ENCODE data around the gene HMGB3.
"Not testable (repeated sequence)": the region's sequence is repeated elsewhere in the genome, so short reads cannot be mapped to it uniquely, and the experiment has no call there.

HMGB3 gene

GRCh38 chrX:150982788-150983520, at the start of gene HMGB3:
HMGB3 (plus strand) TSS chrX:150983335; CDS start chrX:150985600, 2,265 bp downstream.
- DNase-seq (ENCODE audit: low read depth): peak; percentile 76

DNA sequence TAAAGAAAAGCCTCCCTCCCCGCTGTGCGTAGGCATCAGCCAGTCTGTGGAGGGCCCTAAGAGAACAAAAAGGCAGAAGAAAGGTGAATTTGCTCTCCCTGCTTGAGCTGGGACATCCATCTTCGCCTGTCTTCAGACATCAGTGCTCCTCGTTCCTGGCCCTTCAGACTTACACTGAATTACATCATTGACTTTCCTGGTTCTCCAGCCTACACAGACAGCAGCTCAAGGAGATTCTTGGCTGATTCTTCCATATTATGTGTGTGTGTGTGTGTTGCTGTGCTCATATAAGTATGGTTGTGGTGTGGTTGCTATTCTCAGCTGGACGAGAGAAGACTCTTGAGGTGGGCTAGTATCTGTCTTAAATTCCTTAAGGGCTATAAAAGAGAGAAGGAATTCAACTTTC, 49.2 kb upstream of the HMGB3 start:
- no peak for DNase-seq (ENCODE audit: low read depth)

DNA sequence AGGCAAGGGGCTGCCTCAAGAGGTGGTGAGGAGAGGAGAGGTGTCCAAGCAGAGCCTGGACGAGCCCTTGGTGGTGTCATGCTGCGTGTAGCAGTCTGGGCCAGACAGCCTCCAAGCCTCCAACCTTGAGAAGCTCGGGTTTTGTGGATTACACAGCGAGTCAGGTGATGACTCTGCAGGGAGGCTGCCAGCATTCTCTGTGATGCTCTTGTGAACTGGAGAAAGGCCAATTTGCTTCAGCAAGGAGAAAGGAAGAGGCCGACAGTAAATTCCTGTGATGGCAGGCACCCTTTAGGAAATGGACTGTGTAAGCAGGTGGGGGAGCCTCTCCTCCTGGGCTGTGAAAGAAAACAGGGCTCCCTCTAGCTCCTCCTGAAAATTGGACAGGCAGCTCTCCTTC, 48.7 kb upstream of the HMGB3 start:
- no peak for DNase-seq (ENCODE audit: low read depth)

- DNase-seq (ENCODE audit: low read depth): no peak
Measured at GRCh38 chrX:150935467-150935866, 47.7 kb upstream of the HMGB3 start.

DNA sequence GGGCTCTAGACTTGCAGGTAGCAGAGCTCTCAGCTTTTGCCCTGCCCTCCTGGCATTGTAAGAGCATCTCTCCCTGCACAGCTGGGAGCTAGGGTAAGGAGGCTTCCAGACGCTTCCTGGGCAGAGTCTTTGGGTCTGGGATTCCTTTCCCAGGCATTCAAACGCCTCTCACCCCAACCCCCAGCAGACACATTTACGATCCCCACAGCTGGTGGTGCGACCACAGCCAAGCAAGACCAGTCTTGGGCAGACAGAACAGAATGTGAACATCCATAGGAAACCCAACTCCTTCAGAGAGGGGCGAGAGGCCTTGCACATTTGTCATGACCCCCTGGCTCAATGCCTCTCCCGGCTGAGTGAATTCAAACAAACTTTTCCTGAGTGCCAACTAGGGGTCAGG, 46.6 kb upstream of the HMGB3 start:
- no peak for DNase-seq (ENCODE audit: low read depth)

DNA sequence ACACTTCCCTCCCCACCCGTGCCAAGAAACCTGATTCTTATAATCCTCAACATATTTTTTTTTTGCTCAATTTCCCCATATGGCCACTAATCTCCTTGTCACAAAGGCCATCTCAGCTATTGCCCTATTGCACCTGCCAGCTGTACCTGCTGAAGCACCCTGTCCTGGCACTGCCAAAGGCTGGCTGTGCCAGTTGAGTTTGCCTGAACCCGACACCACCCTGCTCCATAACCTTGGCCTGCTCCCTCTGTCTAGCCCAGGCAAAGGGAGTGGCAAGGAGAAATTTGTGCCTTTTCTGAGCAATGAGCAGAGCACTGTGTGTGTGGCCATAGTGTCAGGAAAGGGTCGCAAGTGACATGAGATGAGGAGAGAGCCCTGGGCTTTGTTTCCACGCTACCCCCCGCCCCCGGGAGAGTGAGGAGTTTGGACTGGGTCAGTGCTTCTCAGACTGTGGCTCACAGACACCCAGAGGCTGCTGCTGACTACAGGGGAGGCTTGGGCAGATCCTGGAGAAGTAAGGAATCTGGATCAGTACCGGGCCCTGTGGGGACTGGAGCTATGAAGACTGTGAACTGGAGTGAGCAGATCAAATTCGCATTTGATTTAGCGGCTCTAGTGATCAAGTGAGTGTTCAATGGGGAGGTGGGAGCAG, 42.2 kb upstream of the HMGB3 start:
- DNase-seq (ENCODE audit: low read depth): no peak

GRCh38 chrX:150941580-150941979, 41.6 kb upstream of the HMGB3 start:
- DNase-seq (ENCODE audit: low read depth): no peak

GRCh38 chrX:150942942-150943594, 40.1 kb upstream of the HMGB3 start:
- no peak for DNase-seq (ENCODE audit: low read depth)

DNA sequence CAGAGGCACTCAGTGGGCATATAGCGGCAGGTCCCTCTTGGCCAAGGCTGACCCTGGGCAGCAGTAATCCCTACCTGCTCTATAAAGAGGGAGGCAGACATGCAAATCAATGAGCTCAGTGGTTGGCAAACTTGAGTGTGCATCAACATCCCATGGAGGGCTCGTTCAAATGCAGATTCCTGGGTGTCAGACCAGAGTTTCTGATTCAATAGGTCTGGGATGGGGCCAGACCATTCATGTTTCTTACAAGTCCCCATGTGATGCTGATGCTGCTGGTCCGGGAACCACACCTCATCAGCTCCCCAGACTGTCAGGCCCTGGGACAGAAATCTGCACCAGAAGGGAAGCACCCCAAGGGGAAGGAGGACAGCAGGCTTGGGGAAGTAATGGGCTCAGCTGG, 38.9 kb upstream of the HMGB3 start:
- DNase-seq (ENCODE audit: low read depth): no peak

- DNase-seq (ENCODE audit: low read depth): no peak
Measured at GRCh38 chrX:150954951-150955350, 28.2 kb upstream of the HMGB3 start.

- no peak for DNase-seq (ENCODE audit: low read depth)
Measured at GRCh38 chrX:150955590-150955989, 27.5 kb upstream of the HMGB3 start.

- DNase-seq (ENCODE audit: low read depth): no peak
Measured at GRCh38 chrX:150958177-150958576, 25.0 kb upstream of the HMGB3 start.

DNA sequence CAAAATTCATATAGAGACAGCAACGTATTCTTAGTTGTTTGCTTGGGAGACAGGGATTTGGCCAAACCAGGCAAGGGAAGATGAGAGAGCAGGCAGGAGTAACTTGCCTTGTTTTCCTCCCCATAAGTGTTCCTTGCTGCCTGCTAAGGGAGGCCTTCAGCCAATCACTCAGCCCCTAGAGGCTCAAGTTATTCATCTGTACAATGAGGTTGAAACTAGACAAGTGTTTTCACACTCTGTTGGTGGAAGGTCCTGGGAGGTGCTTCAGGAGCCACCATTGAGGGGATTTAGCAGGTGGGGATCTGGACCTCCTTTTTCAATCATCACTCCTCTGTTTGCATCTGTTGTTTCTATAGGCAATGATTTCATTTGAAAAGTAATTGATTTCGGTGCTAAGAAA, 23.6 kb upstream of the HMGB3 start:
- DNase-seq (ENCODE audit: low read depth): no peak

DNA sequence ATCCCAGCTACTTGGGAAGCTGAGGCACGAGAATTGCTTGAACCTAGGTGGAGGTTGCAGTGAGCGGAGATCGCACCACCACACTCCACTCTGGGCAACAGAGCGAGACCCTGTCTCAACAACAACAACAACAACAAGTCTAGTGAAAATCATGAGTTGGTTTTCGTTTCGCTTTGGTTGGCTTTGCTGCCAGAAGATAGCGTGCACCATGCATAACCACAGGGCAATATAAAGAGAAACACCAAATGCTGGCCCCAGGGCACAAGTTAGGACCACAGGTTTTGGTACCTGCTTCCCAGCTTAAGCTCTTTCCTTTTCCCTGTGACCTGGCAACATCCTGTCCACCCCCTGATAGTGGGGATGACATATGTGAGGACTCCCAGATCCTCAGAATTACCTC, 21.5 kb upstream of the HMGB3 start:
- DNase-seq (ENCODE audit: low read depth): no peak

DNA sequence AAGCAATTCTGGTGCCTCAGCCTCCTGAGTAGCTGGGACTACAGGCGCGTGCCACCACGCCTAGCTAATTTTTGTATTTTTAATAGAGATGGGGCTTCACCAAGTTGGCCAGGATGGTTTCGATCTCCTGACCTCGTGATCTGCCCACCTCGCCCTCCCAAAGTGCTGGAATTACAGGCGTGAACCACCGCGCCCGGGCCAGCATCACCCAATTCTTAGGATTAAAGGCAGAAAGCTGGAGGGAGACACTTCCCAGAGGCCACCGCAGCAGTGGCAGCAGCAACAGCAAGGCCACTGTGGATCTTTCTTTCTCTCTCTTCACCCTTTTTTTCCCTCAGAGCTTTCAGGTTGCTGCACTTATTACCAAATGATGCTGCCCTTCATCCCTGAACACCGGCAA, 18.7 kb upstream of the HMGB3 start:
- not testable (repeated sequence) for DNase-seq (ENCODE audit: low read depth)

DNA sequence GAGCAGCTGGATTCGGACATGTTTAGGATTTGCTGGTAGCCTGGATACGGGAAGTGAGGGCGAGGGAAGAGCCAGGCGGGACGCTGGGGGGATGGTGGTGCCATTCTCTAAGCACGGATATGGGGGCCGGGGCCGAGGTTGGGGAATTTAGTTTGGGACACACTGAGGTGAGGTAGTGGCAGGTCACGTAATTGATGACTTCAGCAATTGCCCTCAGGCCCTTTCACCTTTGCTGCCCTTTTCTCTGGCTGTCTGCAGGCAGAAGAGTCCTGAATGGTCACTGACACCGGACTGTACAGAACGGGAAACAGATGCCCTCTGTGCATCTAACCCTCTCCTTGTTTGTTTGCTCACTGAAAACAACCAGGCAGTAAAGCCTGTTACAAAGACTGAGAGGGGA, 16.9 kb upstream of the HMGB3 start:
- DNase-seq (ENCODE audit: low read depth): no peak

DNA sequence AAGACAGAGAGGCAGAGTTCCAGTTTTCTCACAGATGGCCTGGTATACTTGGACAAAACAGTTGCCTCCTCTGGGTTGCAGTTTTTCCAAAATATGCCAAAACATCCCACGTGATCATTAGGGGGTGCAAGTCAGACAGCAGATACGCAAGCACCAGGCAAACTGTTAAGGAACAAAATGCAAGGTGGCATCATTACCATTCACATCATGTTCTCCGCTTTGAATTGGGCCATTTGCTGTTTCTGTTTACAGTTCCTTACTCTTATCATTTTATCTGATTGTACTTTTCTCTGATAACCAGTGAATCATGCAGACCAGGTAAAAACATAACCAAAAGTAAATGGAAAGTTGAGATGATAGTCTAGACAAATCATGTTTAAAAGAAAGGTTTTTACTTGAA, 16.4 kb upstream of the HMGB3 start:
- DNase-seq (ENCODE audit: low read depth): no peak

GRCh38 chrX:150967786-150968185, 15.3 kb upstream of the HMGB3 start:
- DNase-seq (ENCODE audit: low read depth): no peak

DNA sequence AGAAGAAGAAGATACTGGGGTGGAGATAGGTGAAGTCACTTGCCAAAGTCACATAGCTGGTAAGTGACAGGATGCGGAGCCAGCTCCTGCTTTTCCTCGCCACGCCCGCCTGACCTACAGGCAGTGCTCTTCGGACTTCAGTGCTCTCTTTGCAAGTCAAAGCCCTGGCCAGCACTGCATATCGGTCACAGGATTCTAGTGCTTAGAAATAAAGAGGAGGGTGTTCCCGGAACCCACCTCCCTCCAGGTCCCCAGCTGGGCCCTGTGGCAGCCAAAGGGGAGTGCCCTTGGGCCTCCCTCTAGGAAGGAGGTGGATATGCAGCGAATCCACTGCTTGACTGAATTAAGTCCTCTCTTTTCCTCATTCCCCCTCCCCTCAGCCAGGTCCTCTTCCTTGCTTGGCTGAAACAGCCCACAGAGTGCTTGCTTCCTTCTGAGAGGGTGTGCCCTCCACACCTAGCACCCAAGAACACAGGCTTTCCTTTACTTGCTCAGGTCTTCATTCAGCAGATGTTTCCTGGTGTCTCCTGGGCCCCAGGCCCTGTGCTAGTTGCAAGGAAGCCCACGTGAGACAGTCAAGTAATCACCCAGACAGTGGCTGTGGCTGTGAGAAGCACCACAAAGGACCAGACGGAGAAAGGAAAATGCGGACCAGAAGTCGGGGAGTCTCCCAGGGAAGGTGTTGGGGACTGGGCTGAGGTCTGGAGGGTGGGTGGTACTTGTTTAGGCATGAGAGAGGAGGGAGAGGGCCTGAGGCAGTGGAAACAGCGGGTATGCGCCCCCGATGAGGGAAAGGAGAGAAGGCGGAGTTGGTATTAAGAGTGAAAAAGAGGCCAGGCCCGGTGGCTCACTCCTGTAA, 14.0 kb upstream of the HMGB3 start:
- DNase-seq (ENCODE audit: low read depth): no peak

DNA sequence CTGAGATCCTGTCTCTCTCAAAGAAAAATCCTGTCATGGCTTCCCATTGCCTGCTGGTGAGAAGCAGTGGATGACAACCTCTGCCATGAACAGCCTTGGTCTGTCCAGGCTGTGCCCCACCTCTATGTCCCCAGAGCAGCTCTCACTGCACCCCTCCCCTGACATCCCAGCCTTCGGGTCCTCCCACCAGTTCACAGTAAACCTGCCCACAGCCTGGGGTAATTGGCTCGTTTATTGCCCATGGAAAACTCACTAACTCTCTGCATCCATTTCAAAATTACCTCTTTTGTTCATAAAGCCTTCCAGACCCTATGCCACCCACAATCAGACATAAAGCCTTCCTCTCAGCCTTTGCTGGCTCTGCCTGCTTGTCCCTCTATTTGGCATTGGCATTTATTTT, 10.7 kb upstream of the HMGB3 start:
- DNase-seq (ENCODE audit: low read depth): no peak

GRCh38 chrX:150975655-150976390, 7.3 kb upstream of the HMGB3 start:
- DNase-seq (ENCODE audit: low read depth): no peak

Measured in activated T-cell treated with anti-CD3 and anti-CD28 coated beads for 48 hours (primary cell).